ENCODE data around the gene GSG1.

Gene GSG1

DNA sequence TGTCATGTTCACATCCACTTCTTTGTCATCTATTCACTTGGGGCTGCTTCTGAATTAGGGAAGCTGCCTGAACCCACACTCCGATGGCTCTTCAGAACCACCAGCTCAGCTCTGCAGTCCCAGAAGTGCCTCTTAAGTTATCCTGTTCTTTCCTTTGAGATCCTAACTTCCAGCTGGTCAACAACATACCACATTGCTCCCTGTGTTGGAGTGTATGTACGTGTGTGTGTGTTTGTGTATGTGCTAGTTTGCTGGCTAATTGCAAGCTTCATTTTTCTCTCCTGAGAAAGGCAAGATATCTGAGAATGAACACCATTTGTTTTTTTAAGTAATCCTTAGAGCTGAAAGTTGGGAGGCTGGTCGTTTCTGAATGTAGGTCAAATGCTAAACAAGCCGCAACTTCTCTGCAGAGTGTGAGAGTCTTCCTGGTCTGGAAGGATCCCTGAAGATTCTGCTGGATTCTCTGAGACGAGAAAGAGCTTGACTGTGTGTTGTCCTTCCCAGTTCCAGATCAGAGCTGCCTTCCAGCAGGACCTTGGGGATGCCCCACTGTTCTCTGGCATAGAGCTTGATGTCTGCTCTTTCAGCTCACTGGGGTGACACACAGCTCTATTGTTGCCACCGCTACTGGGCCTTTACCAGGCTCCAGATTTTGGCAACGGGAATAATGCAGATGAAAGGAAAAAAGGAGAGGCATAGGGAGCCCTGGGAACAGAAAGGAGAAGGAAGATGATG is 839 bp downstream of the GSG1 start:
- H3K27ac ChIP-seq, result peak overlapping the region; percentile 93

GRCh38 chr12:13101821-13102375 is 1.6 kb downstream of the GSG1 start:
- TF ChIP-seq Cebpa-rat (IDR thresholded peaks at IDR 0.05), result no peak
- Histone ChIP-seq H3K36me3 (no peaks in the 10 kb centered on the region), H3K9me3 (no peaks in the 10 kb centered on the region; the same call in 1 of the 2 replicates), H3K27me3 (no peaks in the 10 kb centered on the region), H3K4me2 (peak overlapping the region; percentile 97), H3K27ac (peak overlapping the region; percentile 93), H3K4me1 (peaks cover 72% of the 10 kb centered on the region), H3K9ac (peak overlapping the region; percentile 82), H4K20me1 (no peaks in the 10 kb centered on the region), H3K4me3 (peak overlapping the region; percentile 61)

More for the DNA sequence above, 839 bp downstream of the GSG1 start:
- Histone ChIP-seq H3K9ac (peak overlapping the region; percentile 82), H3K4me3 (no peak overlapping the region; the same call in 1 of the 2 replicates), H3K27me3 (no peaks in the 10 kb centered on the region), H4K20me1 (no peaks in the 10 kb centered on the region), H3K4me2 (peak overlapping the region; percentile 97), H3K36me3 (no peaks in the 10 kb centered on the region), H3K4me1 (peaks cover 65% of the 10 kb centered on the region), H3K9me3 (peaks cover 7% of the 10 kb centered on the region; the same call in 1 of the 2 replicates)
- TF ChIP-seq Cebpa-rat (IDR thresholded peaks at IDR 0.05), result no peak

GRCh38 chr12:13100882-13101769 is 2.3 kb downstream of the GSG1 start:
- peak overlapping the region; percentile 82 for H3K9ac ChIP-seq
- no peaks in the 10 kb centered on the region for H3K27me3 ChIP-seq
- H3K4me2 ChIP-seq, result peak overlapping the region; percentile 97
- peak overlapping the region; percentile 95 for H3K27ac ChIP-seq
- H3K4me1 ChIP-seq, result peaks cover 76% of the 10 kb centered on the region
- H3K36me3 ChIP-seq, result no peaks in the 10 kb centered on the region
- 0 out of 2 replicates have a peak, but pooled peaks have one; percentile 30 for TF ChIP-seq Cebpa-rat (IDR thresholded peaks at IDR 0.05)
- H4K20me1 ChIP-seq, result no peaks in the 10 kb centered on the region
- peak overlapping the region; percentile 61 for H3K4me3 ChIP-seq
- no peaks in the 10 kb centered on the region; the same call in 1 of the 2 replicates for H3K9me3 ChIP-seq

- no peaks in the 10 kb centered on the region for H3K27me3 ChIP-seq
- TF ChIP-seq Cebpa-rat (IDR thresholded peaks at IDR 0.05), result no peak
- H4K20me1 ChIP-seq, result no peaks in the 10 kb centered on the region
- peak overlapping the region; percentile 48 for H3K4me3 ChIP-seq
- H3K36me3 ChIP-seq, result no peaks in the 10 kb centered on the region
- H3K9ac ChIP-seq, result peak overlapping the region; percentile 79
- H3K27ac ChIP-seq, result peak overlapping the region; percentile 95
- peaks cover 76% of the 10 kb centered on the region for H3K4me1 ChIP-seq
- H3K9me3 ChIP-seq, result no peaks in the 10 kb centered on the region; the same call in 1 of the 2 replicates
- peak overlapping the region; percentile 97 for H3K4me2 ChIP-seq
Measured at GRCh38 chr12:13100605-13100881, 2.9 kb downstream of the GSG1 start.

- peaks cover 76% of the 10 kb centered on the region for H3K4me1 ChIP-seq
- no peak for TF ChIP-seq Cebpa-rat (IDR thresholded peaks at IDR 0.05)
- peak overlapping the region; percentile 79 for H3K9ac ChIP-seq
- H3K27ac ChIP-seq, result peak overlapping the region; percentile 95
- H3K4me3 ChIP-seq, result peak overlapping the region; percentile 48
- no peaks in the 10 kb centered on the region; the same call in 1 of the 2 replicates for H3K9me3 ChIP-seq
- no peaks in the 10 kb centered on the region for H3K27me3 ChIP-seq
- H4K20me1 ChIP-seq, result no peaks in the 10 kb centered on the region
- no peaks in the 10 kb centered on the region for H3K36me3 ChIP-seq
- peak overlapping the region; percentile 97 for H3K4me2 ChIP-seq
Measured at GRCh38 chr12:13099844-13100604, 3.4 kb downstream of the GSG1 start.

GRCh38 chr12:13099066-13099843 is 4.2 kb downstream of the GSG1 start:
- Histone ChIP-seq H3K27ac (peak overlapping the region; percentile 95), H3K4me2 (peak overlapping the region; percentile 97)

GRCh38 chr12:13097491-13098011 is 5.9 kb downstream of the GSG1 start:
- peak overlapping the region; percentile 44 for H3K4me3 ChIP-seq
- H3K4me1 ChIP-seq, result peaks cover 55% of the 10 kb centered on the region
- TF ChIP-seq Cebpa-rat (IDR thresholded peaks at IDR 0.05), result no peak
- no peaks in the 10 kb centered on the region for H4K20me1 ChIP-seq
- peak overlapping the region; percentile 97 for H3K4me2 ChIP-seq
- H3K27ac ChIP-seq, result peak overlapping the region; percentile 95
- H3K27me3 ChIP-seq, result no peaks in the 10 kb centered on the region
- H3K9me3 ChIP-seq, result no peaks in the 10 kb centered on the region
- H3K9ac ChIP-seq, result peak overlapping the region; percentile 43
- H3K36me3 ChIP-seq, result no peaks in the 10 kb centered on the region

More at GRCh38 chr12:13099066-13099843, 4.2 kb downstream of the GSG1 start:
- Histone ChIP-seq H4K20me1 (no peaks in the 10 kb centered on the region), H3K4me1 (peaks cover 72% of the 10 kb centered on the region), H3K4me3 (peak overlapping the region; percentile 50; the same call in 1 of the 2 replicates), H3K9ac (peak overlapping the region; percentile 75), H3K9me3 (no peaks in the 10 kb centered on the region), H3K27me3 (no peaks in the 10 kb centered on the region), H3K36me3 (no peaks in the 10 kb centered on the region)
- TF ChIP-seq Cebpa-rat (IDR thresholded peaks at IDR 0.05), result no peak

DNA sequence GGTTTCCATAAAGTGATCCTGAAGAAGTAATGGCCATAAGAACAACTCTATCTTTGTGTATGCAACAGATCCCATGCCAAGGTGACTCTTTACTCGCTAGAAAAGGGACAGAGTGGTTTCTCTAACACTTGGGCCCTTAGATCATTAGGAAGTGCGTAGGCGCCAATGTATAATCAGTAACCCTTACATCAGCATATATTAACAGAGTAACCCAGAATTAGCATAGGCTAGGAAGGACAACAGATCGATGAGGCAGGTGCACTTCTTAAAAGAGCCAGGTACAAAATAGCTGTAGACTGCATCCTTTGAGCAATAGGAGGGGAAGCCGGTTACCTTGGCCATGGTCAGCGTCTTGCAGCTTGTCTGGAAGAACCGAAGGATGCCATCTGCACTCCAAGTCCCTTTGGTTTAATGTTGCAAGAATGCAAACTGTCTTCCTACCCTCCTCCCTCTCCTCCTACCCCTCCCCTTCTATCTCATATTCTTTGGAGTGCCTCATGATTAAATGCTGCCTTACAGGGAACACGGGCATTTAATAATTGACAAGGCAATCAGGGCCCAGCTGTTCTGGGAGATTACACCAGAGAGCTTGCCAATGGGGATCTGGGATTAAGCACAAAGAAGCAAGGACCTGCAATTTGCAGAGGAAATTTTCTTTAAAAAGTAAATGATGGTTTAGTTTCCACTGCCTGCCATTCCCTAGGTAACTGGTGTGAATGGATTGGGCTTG is 8.0 kb downstream of the GSG1 start:
- H3K36me3 ChIP-seq, result no peaks in the 10 kb centered on the region
- H3K4me1 ChIP-seq, result peaks cover 41% of the 10 kb centered on the region
- no peaks in the 10 kb centered on the region for H3K27me3 ChIP-seq
- no peak overlapping the region for H3K4me2 ChIP-seq
- H3K4me3 ChIP-seq, result no peak overlapping the region
- H3K27ac ChIP-seq, result no peak overlapping the region
- H4K20me1 ChIP-seq, result no peaks in the 10 kb centered on the region
- H3K9ac ChIP-seq, result no peak overlapping the region
- no peak for TF ChIP-seq Cebpa-rat (IDR thresholded peaks at IDR 0.05)
- H3K9me3 ChIP-seq, result no peaks in the 10 kb centered on the region

All from BLaER1 (cell line).